PFSK-1 (cell line): ENCODE measurements around the gene TGM1.

ENCODE experiments used
- POLR2AphosphoS5 ChIP-seq: IDR thresholded peaks from 2 replicates; pipeline ENCODE4 v1.6.1; 2012; ENCODE audit warnings: low read depth, mild to moderate bottlenecking, control low read depth, low read length, moderate library complexity
- TAF1 ChIP-seq: IDR thresholded peaks from 2 replicates; pipeline ENCODE4 v1.6.1; 2012; ENCODE audit warnings: low read length, control low read depth, borderline replicate concordance; ENCODE audit not compliant: insufficient read depth

DNA sequence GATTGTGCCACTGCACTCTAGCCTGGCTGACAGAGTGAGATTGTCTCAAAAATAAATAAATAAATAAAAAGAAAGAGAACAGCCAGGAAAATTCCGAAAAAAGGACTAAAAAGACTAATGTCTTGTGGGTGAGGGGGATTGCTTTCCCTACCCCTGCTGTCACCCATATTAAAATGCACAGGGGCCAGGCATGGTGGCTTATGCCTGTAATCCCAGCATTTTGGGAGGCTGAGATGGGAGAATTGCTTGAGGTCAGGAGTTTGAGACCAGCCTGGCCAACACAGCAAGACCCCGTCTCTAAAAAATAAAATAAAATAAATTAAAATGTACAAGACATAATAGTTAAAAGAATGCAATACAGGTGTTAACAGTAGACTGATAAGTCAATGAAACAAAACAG lies 30.5 kb upstream of the TGM1 start:
- TF ChIP-seq TAF1 (no peak), POLR2AphosphoS5 (no peak)
